GM19438 (cell line): ENCODE data around the gene ALB.

Experiments used
- ATAC-seq: cut with Tn5 transposase; IDR thresholded peaks from one replicate; pipeline ENCODE4 v1.9.1; 2021; ENCODE audit warnings: low read depth; ENCODE audit not compliant: unreplicated experiment

ALB gene

GRCh38 chr4:73408181-73408867 lies 4.2 kb downstream of the ALB start:
- no peak for ATAC-seq

DNA sequence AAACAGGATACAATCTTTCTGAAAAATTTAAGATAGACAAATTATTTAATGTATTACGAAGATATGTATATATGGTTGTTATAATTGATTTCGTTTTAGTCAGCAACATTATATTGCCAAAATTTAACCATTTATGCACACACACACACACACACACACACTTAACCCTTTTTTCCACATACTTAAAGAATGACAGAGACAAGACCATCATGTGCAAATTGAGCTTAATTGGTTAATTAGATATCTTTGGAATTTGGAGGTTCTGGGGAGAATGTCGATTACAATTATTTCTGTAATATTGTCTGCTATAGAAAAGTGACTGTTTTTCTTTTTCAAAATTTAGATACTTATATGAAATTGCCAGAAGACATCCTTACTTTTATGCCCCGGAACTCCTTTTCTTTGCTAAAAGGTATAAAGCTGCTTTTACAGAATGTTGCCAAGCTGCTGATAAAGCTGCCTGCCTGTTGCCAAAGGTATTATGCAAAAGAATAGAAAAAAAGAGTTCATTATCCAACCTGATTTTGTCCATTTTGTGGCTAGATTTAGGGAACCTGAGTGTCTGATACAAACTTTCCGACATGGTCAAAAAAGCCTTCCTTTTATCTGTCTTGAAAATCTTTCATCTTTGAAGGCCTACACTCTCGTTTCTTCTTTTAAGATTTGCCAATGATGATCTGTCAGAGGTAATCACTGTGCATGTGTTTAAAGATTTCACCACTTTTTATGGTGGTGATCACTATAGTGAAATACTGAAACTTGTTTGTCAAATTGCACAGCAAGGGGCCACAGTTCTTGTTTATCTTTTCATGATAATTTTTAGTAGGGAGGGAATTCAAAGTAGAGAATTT lies 5.2 kb downstream of the ALB start:
- no peak for ATAC-seq

GRCh38 chr4:73409978-73410548 lies 6.0 kb downstream of the ALB start:
- ATAC-seq: no peak

DNA sequence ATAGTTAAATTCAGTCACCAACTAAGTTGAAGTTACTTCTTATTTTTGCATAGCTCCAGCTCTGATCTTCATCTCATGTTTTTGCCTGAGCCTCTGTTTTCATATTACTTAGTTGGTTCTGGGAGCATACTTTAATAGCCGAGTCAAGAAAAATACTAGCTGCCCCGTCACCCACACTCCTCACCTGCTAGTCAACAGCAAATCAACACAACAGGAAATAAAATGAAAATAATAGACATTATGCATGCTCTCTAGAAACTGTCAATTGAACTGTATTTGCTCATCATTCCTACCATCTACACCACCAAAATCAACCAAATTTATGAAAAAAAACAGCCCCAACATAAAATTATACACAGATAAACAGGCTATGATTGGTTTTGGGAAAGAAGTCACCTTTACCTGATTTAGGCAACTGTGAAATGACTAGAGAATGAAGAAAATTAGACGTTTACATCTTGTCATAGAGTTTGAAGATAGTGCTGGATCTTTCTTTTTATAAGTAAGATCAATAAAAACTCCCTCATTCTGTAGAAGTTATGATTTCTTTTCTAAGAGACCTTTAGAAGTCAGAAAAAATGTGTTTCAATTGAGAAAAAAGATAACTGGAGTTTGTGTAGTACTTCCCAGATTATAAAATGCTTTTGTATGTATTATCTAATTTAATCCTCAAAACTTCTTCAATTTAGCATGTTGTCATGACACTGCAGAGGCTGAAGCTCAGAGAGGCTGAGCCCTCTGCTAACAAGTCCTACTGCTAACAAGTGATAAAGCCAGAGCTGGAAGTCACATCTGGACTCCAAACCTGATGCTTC lies 7.0 kb downstream of the ALB start:
- no peak for ATAC-seq

DNA sequence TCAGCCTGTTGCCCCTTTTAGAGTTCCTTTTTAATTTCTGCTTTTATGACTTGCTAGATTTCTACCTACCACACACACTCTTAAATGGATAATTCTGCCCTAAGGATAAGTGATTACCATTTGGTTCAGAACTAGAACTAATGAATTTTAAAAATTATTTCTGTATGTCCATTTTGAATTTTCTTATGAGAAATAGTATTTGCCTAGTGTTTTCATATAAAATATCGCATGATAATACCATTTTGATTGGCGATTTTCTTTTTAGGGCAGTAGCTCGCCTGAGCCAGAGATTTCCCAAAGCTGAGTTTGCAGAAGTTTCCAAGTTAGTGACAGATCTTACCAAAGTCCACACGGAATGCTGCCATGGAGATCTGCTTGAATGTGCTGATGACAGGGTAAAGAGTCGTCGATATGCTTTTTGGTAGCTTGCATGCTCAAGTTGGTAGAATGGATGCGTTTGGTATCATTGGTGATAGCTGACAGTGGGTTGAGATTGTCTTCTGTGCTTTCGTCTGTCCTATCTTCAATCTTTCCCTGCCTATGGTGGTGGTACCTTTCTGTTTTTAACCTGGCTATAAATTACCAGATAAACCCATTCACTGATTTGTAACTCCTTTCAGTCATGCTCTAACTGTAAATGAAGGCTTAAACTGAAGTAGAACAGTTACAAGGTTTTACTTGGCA lies 7.8 kb downstream of the ALB start:
- ATAC-seq: no peak

- ATAC-seq: no peak
These were observed 9.2 kb downstream of the ALB start for GRCh38 chr4:73413294-73413755.

- ATAC-seq: no peak
These were observed 10.8 kb downstream of the ALB start for GRCh38 chr4:73414936-73415271.

DNA sequence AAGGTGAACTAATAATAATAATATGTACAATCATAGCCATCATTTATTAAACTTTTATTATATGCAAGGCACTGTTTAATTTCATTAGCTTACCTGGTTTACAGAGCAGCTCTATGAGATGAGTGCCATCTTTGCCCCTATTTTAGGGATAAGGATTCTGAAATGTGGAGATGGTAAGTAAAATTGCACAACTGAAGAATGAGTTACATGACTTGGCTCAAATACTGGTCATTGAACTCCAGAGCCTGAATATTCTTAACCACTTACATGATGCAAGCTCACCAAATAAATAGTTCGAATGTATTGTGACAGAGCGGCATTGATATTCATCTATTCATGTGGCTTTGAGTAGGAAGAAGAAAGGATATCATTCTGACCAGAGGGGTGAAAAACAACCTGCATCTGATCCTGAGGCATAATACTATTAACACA lies 11.7 kb downstream of the ALB start:
- no peak for ATAC-seq

GRCh38 chr4:73416423-73417087 lies 12.5 kb downstream of the ALB start:
- ATAC-seq: no peak

- ATAC-seq: no peak
These were observed 13.3 kb downstream of the ALB start for GRCh38 chr4:73417342-73417741.

DNA sequence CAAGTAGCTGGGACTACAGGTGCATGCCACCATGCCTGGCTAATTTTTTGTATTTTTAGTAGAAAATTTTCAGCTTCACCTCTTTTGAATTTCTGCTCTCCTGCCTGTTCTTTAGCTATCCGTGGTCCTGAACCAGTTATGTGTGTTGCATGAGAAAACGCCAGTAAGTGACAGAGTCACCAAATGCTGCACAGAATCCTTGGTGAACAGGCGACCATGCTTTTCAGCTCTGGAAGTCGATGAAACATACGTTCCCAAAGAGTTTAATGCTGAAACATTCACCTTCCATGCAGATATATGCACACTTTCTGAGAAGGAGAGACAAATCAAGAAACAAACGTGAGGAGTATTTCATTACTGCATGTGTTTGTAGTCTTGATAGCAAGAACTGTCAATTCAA lies 13.9 kb downstream of the ALB start:
- no peak for ATAC-seq

- ATAC-seq: no peak
These were observed 14.6 kb downstream of the ALB start for GRCh38 chr4:73418677-73419076.

- no peak for ATAC-seq
These were observed 15.3 kb downstream of the ALB start for GRCh38 chr4:73419106-73420038.

DNA sequence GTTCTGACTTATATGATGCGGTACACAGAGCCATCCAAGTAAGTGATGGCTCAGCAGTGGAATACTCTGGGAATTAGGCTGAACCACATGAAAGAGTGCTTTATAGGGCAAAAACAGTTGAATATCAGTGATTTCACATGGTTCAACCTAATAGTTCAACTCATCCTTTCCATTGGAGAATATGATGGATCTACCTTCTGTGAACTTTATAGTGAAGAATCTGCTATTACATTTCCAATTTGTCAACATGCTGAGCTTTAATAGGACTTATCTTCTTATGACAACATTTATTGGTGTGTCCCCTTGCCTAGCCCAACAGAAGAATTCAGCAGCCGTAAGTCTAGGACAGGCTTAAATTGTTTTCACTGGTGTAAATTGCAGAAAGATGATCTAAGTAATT lies 16.5 kb downstream of the ALB start:
- ATAC-seq: no peak

GRCh38 chr4:73421708-73422457 lies 17.8 kb downstream of the ALB start:
- ATAC-seq: no peak

GRCh38 chr4:73422458-73422752 lies 18.3 kb downstream of the ALB start:
- no peak for ATAC-seq

DNA sequence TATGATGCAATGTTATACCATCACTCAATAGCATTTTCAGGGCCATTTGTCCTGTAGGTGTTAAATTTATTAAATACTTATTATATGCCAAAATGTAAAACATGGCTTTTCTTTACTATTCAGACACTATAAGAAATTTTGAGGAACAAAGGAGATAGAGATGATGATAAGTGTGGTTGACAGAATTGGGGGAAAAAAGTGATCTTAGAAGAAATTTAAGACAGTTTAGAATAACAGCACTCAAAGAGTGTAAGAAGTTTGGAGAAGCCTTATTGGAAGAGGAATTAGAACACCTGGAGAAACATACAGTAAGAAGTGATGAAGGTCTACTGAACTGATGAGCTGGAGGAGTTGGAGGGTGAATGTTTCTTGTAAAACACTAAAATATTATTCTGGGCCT lies 19.1 kb downstream of the ALB start:
- no peak for ATAC-seq

DNA sequence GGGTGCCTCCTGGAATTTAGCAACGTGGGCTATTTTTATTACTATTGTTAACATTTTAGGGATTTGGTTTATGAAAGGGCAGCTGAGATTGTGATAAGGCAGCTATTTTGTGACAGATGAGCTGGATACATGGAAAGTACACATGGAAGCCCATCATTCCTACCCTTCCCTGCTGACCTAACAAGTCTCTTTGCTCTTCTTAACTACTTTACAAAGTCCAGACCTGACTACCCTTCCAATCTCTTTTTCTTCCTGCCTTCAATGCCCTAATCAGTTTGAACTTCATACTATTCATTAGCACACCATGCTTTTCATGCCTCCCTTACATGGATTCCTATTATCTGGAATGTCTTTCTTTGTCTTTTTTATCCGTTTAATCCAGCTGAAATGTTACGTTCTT lies 22.6 kb downstream of the ALB start:
- ATAC-seq: no peak
